HUDEP-2 (cell line): ENCODE results near the gene NR5A2.

Experiments used
- DNase-seq, 76 experiments: peaks; one replicate each; lab custom pipeline; 2025; ENCODE audit not compliant: unreplicated experiment in 76 of 76; lab: John Stamatoyannopoulos, UW

The NR5A2 gene

GRCh38 chr1:200118779-200119505 lies 91.4 kb downstream of the NR5A2 start:
- DNase-seq: no peak

GRCh38 chr1:200121421-200121820 lies 93.9 kb downstream of the NR5A2 start:
- DNase-seq: no peak

- no peak for DNase-seq
Observed at GRCh38 chr1:200124309-200124708, 96.8 kb downstream of the NR5A2 start.

- DNase-seq: no peak
Observed at GRCh38 chr1:200128081-200128480, 100.6 kb downstream of the NR5A2 start.

- no peak for DNase-seq
Observed at GRCh38 chr1:200128944-200129879, 101.7 kb downstream of the NR5A2 start.

- no peak for DNase-seq
Observed at GRCh38 chr1:200130552-200130951, 103.0 kb downstream of the NR5A2 start.

- no peak for DNase-seq
Observed at GRCh38 chr1:200131551-200132125, 104.1 kb downstream of the NR5A2 start.

- DNase-seq: no peak
Observed at GRCh38 chr1:200133123-200133522, 105.6 kb downstream of the NR5A2 start.

GRCh38 chr1:200134116-200134515 lies 106.6 kb downstream of the NR5A2 start:
- DNase-seq: no peak

GRCh38 chr1:200136384-200136783 lies 108.9 kb downstream of the NR5A2 start:
- DNase-seq: no peak

GRCh38 chr1:200139661-200140250 lies 112.2 kb downstream of the NR5A2 start:
- DNase-seq: peak in 46 of 76 experiments; percentile 1 to 68 (median 31)

GRCh38 chr1:200143347-200143746 lies 115.8 kb downstream of the NR5A2 start:
- DNase-seq: no peak

- DNase-seq: no peak
Observed at GRCh38 chr1:200146100-200146499, 118.6 kb downstream of the NR5A2 start.

- DNase-seq: no peak
Observed at GRCh38 chr1:200147094-200147493, 119.6 kb downstream of the NR5A2 start.

- no peak for DNase-seq
Observed at GRCh38 chr1:200147742-200148141, 120.2 kb downstream of the NR5A2 start.

GRCh38 chr1:200150006-200150405 lies 122.5 kb downstream of the NR5A2 start:
- DNase-seq: no peak

- DNase-seq: peak in 68 of 76 experiments; percentile 3 to 84 (median 46)
Observed at GRCh38 chr1:200150721-200151120, 123.2 kb downstream of the NR5A2 start.

GRCh38 chr1:200152336-200152735 lies 124.8 kb downstream of the NR5A2 start:
- DNase-seq: no peak

GRCh38 chr1:200153277-200154055 lies 126.0 kb downstream of the NR5A2 start:
- no peak for DNase-seq

GRCh38 chr1:200154069-200154767 lies 126.7 kb downstream of the NR5A2 start:
- DNase-seq: peak in 74 of 76 experiments; percentile 18 to 95 (median 76)
